HuH-7.5 (cell line): Measurements from ENCODE around the gene KCNA10.
A peak's percentile ranks its signal among the peaks of the same experiment; 100 is the strongest.

Experiments used
- DNase-seq: peaks from one replicate; pipeline ENCODE4 v3.0.0; 2011; ENCODE audit warnings: low spot score

Gene KCNA10

GRCh38 chr1:110498270-110498669 lies 20.7 kb downstream of the KCNA10 start:
- no peak for DNase-seq

GRCh38 chr1:110495926-110496600 lies 22.9 kb downstream of the KCNA10 start:
- DNase-seq, result peak; percentile 83

GRCh38 chr1:110494522-110495406 lies 24.2 kb downstream of the KCNA10 start:
- DNase-seq, result no peak

GRCh38 chr1:110494036-110494435 lies 24.9 kb downstream of the KCNA10 start:
- DNase-seq, result no peak

- DNase-seq, result no peak
Measured at GRCh38 chr1:110493059-110493699, 25.8 kb downstream of the KCNA10 start.

GRCh38 chr1:110492573-110492972 lies 26.4 kb downstream of the KCNA10 start:
- DNase-seq, result no peak

- DNase-seq, result no peak
Measured at GRCh38 chr1:110490791-110491451, 28.1 kb downstream of the KCNA10 start.

- DNase-seq, result no peak
Measured at GRCh38 chr1:110489973-110490542, 28.9 kb downstream of the KCNA10 start.

- no peak for DNase-seq
Measured at GRCh38 chr1:110489406-110489805, 29.6 kb downstream of the KCNA10 start.

- DNase-seq, result no peak
Measured at GRCh38 chr1:110488867-110489266, 30.1 kb downstream of the KCNA10 start.

GRCh38 chr1:110488161-110488560 lies 30.8 kb downstream of the KCNA10 start:
- DNase-seq, result no peak

GRCh38 chr1:110487726-110488125 lies 31.2 kb downstream of the KCNA10 start:
- no peak for DNase-seq

GRCh38 chr1:110485725-110486124 lies 33.2 kb downstream of the KCNA10 start:
- DNase-seq, result no peak

GRCh38 chr1:110484801-110485200 lies 34.2 kb downstream of the KCNA10 start:
- no peak for DNase-seq

- no peak for DNase-seq
Measured at GRCh38 chr1:110483308-110483685, 35.7 kb downstream of the KCNA10 start.

- DNase-seq, result no peak
Measured at GRCh38 chr1:110482662-110483307, 36.2 kb downstream of the KCNA10 start.

- DNase-seq, result no peak
Measured at GRCh38 chr1:110481968-110482623, 36.9 kb downstream of the KCNA10 start.

- no peak for DNase-seq
Measured at GRCh38 chr1:110480356-110481096, 38.4 kb downstream of the KCNA10 start.

- no peak for DNase-seq
Measured at GRCh38 chr1:110478886-110479285, 40.1 kb downstream of the KCNA10 start.

GRCh38 chr1:110477967-110478640 lies 40.9 kb downstream of the KCNA10 start:
- DNase-seq, result no peak
